SU-DHL-6 (cell line): ENCODE data around the gene UNC13B.

Source experiments
- H2AFZ ChIP-seq: fragments of 200-600 bp; sonication (generic); 2 replicates; pipeline ENCODE4 v1.6.1; 2014; ENCODE audit warnings: low read depth, mild to moderate bottlenecking, moderate library complexity, mixed read lengths, antibody characterized with exemption, low read length; ENCODE audit not compliant: severe bottlenecking
- H3F3A ChIP-seq: fragments of 200-600 bp; shearing (Covaris generic); 2 replicates; pipeline ENCODE4 v1.6.0; 2016; ENCODE audit warnings: antibody characterized with exemption, mild to moderate bottlenecking; ENCODE audit not compliant: insufficient read depth
- H3K27ac ChIP-seq: fragments of 200-600 bp; sonication (generic); 2 replicates; pipeline ENCODE4 v1.5.1; 2016; ENCODE audit warnings: low read depth, mild to moderate bottlenecking, low read length, moderate library complexity, mixed read lengths
- H3K27me3 ChIP-seq: fragments of 200-600 bp; sonication (generic), shearing (Covaris generic); 2 replicates; pipeline ENCODE4 v1.6.0; 2014; ENCODE audit warnings: mild to moderate bottlenecking, low read length
- H3K36me3 ChIP-seq: fragments of 200-600 bp; sonication (generic); 2 replicates; pipeline ENCODE4 v1.6.1; 2014; ENCODE audit warnings: mild to moderate bottlenecking, low read length, mixed read lengths
- H3K4me2 ChIP-seq: fragments of 300-600, 200-600 bp; shearing (Covaris generic), sonication (generic); 2 replicates; pipeline ENCODE4 v1.6.0; 2014; ENCODE audit warnings: low read length, low read depth, mild to moderate bottlenecking; ENCODE audit not compliant: poor library complexity, severe bottlenecking
- H3K4me3 ChIP-seq: fragments of 200-600 bp; sonication (generic); 2 replicates; pipeline ENCODE4 v1.5.1; 2014; ENCODE audit warnings: antibody characterized with exemption, low read length, mild to moderate bottlenecking, mixed read lengths; ENCODE audit not compliant: insufficient read depth, poor library complexity, severe bottlenecking
- H3K79me2 ChIP-seq: fragments of 200-600 bp; sonication (generic); 2 replicates; pipeline ENCODE4 v1.6.1; 2014; ENCODE audit warnings: mild to moderate bottlenecking, low read length, moderate library complexity; ENCODE audit not compliant: insufficient read depth
- H3K9ac ChIP-seq: fragments of 200-600 bp; sonication (generic); 2 replicates; pipeline ENCODE4 v1.7.0; 2014; ENCODE audit warnings: mild to moderate bottlenecking, low read length
- H3K9me2 ChIP-seq: fragments of 200-600 bp; sonication (generic); replicated peaks from 2 replicates; pipeline ENCODE4 v1.6.1; 2014; ENCODE audit warnings: low read length; ENCODE audit not compliant: insufficient read depth
- H3K9me3 ChIP-seq: fragments of 200-600 bp; sonication (generic); 2 replicates; pipeline ENCODE4 v1.6.1; 2014; ENCODE audit warnings: low read length, mixed read lengths; ENCODE audit not compliant: insufficient read depth
- H4K20me1 ChIP-seq: fragments of 200-600 bp; sonication (generic); 2 replicates; pipeline ENCODE4 v1.6.1; 2014; ENCODE audit warnings: low read depth, mild to moderate bottlenecking, antibody characterized with exemption, low read length, moderate library complexity, mixed read lengths
- EZH2phosphoT487 ChIP-seq: fragments of 200-600 bp; sonication (generic), shearing (Covaris generic); conservative IDR thresholded peaks from 2 replicates; pipeline ENCODE4 v1.6.1; 2018; ENCODE audit warnings: mild to moderate bottlenecking, antibody characterized with exemption, low read length, moderate library complexity, mixed read lengths
- TF ChIP-seq, protein P1 (sequence below): fragments of 200-600 bp; sonication (generic); IDR thresholded peaks from one replicate; pipeline ENCODE4 v1.5.1; 2017; ENCODE audit warnings: antibody characterized with exemption, mild to moderate bottlenecking, low read length, moderate library complexity; ENCODE audit not compliant: insufficient read depth, poor library complexity, severe bottlenecking

UNC13B gene

DNA sequence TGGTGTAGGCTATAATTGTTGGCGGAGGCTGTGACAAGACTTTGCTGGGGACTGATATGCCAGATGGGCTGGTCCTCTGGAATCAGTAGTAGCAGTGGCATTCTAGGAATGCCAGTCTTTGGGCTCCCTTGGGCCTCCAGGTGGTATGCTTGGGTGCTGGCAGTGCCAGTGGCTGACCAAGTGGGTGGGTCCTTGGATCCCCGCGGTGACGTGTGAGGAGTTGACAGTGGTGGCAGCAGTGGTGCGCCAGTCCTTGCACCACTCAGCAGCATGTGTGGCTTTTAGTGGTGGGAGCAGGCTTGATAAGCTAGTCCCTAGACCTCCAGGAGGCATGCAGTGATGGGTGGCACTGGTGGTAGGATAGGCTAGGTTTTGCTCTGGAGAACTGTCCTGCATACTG, 63.9 kb downstream of the UNC13B start:
- no peaks in the 10 kb centered on the region for H4K20me1 ChIP-seq
- H3K27me3 ChIP-seq, result peaks cover 8% of the 10 kb centered on the region; the same call in 1 of the 2 replicates
- no peak overlapping the region for H3K9ac ChIP-seq
- H3K79me2 ChIP-seq, result no peaks in the 10 kb centered on the region
- H2AFZ ChIP-seq, result no peak overlapping the region
- H3K27ac ChIP-seq, result no peak overlapping the region
- H3K9me2 ChIP-seq, result no peaks in the 10 kb centered on the region
- H3K4me3 ChIP-seq, result no peak overlapping the region
- no peaks in the 10 kb centered on the region for H3K9me3 ChIP-seq
- no peak overlapping the region for H3K4me2 ChIP-seq
- no peaks in the 10 kb centered on the region for H3F3A ChIP-seq
- H3K36me3 ChIP-seq, result no peaks in the 10 kb centered on the region
- no peak for TF ChIP-seq EZH2phosphoT487
- TF ChIP-seq, protein P1, sequence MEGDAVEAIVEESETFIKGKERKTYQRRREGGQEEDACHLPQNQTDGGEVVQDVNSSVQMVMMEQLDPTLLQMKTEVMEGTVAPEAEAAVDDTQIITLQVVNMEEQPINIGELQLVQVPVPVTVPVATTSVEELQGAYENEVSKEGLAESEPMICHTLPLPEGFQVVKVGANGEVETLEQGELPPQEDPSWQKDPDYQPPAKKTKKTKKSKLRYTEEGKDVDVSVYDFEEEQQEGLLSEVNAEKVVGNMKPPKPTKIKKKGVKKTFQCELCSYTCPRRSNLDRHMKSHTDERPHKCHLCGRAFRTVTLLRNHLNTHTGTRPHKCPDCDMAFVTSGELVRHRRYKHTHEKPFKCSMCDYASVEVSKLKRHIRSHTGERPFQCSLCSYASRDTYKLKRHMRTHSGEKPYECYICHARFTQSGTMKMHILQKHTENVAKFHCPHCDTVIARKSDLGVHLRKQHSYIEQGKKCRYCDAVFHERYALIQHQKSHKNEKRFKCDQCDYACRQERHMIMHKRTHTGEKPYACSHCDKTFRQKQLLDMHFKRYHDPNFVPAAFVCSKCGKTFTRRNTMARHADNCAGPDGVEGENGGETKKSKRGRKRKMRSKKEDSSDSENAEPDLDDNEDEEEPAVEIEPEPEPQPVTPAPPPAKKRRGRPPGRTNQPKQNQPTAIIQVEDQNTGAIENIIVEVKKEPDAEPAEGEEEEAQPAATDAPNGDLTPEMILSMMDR, result no peak

DNA sequence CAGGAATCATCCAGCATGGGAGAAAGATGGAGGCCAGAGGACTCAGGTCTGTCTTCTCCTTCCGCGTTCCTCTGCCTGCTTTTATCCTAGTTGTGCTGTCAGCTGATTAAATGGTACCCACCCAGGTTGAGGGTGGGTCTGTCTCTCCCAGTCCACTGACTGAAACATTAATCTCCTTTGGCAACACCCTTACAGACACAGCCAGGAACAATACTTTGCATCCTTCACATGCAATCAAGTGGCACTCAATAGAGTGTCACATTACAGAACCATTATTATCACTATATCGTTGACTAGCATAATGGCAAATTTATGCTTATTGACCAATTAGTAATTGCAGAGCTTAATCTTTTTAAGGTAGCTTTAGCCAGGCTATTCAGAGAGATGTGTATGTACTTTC, 64.8 kb downstream of the UNC13B start:
- Histone ChIP-seq H3K27ac (no peak overlapping the region), H3K36me3 (no peaks in the 10 kb centered on the region), H3K9me3 (no peaks in the 10 kb centered on the region), H3K9me2 (no peaks in the 10 kb centered on the region), H4K20me1 (no peaks in the 10 kb centered on the region), H3K4me3 (no peak overlapping the region), H3K79me2 (no peaks in the 10 kb centered on the region), H3K9ac (no peak overlapping the region), H3F3A (no peaks in the 10 kb centered on the region), H3K4me2 (no peak overlapping the region), H3K27me3 (peaks cover 8% of the 10 kb centered on the region; the same call in 1 of the 2 replicates), H2AFZ (no peak overlapping the region)
- TF ChIP-seq EZH2phosphoT487, result no peak
- TF ChIP-seq, protein P1, result no peak

DNA sequence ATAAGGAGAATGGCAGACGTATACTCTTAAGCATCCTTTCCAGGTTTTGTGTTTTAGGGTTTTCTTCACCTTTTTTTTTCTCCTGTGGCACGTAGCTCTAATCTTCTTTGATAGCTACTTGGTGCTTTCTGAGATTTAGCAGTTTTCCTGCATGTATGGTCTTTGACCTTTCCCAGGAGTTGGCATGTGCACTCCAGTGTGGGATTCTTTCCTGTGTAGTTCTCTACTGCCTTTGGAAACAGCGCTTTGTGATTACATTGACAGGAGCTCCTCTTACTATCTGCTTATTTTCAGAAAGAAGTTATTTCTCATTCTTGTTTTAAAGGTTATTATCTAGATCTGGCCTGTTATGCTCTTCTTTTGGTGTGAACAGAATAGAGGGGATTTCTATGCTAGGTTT, 65.5 kb downstream of the UNC13B start:
- H3K4me3 ChIP-seq, result no peak overlapping the region
- H3F3A ChIP-seq, result no peaks in the 10 kb centered on the region
- H3K79me2 ChIP-seq, result no peaks in the 10 kb centered on the region
- peaks cover 8% of the 10 kb centered on the region; the same call in 1 of the 2 replicates for H3K27me3 ChIP-seq
- no peak overlapping the region for H3K9ac ChIP-seq
- no peak overlapping the region for H3K27ac ChIP-seq
- no peak overlapping the region for H2AFZ ChIP-seq
- H3K4me2 ChIP-seq, result no peak overlapping the region
- H3K9me2 ChIP-seq, result no peaks in the 10 kb centered on the region
- H4K20me1 ChIP-seq, result no peaks in the 10 kb centered on the region
- no peak for TF ChIP-seq EZH2phosphoT487
- TF ChIP-seq, protein P1, result no peak
- no peaks in the 10 kb centered on the region for H3K9me3 ChIP-seq
- H3K36me3 ChIP-seq, result no peaks in the 10 kb centered on the region
